CD8-positive, alpha-beta memory T cell (primary cell): ENCODE data around the gene NOX4. TPM values are rescaled to one million over a fixed set of nuclear protein-coding genes. Genes with fewer than 3 reads are reported as not detected.

Experiments used
- CTCF ChIA-PET: fragments of 350-600 bp; sonication (Branson Sonifier 250); formaldehyde crosslinking; loops from one replicate; lab custom pipeline; 2021; ENCODE audit warnings: antibody characterized with exemption; lab: Charles Lee
- POLR2A ChIA-PET: fragments of 350-600 bp; sonication (Branson Sonifier 250); formaldehyde crosslinking; loops from one replicate; lab custom pipeline; 2021; ENCODE audit warnings: antibody characterized with exemption; lab: Charles Lee
- DNase-seq, 5 donors: peaks; one replicate each; pipeline versions ENCODE4 v3.0.0 to v3.0.0-alpha.2; 2020 to 2022; ENCODE audit warnings: mixed read lengths in 1 of 5
- H3K27ac ChIP-seq: one replicate; pipeline ENCODE4 v1.7.0; 2013; ENCODE audit warnings: low read depth, mild to moderate bottlenecking, low read length, moderate library complexity
- H3K27me3 ChIP-seq: 2 replicates; pipeline ENCODE4 v1.7.0; 2013; ENCODE audit warnings: low read length, mild to moderate bottlenecking; ENCODE audit not compliant: insufficient read depth, poor library complexity, severe bottlenecking
- H3K36me3 ChIP-seq: 2 replicates; pipeline ENCODE4 v1.7.0; 2013; ENCODE audit warnings: mild to moderate bottlenecking, low read length, moderate library complexity; ENCODE audit not compliant: insufficient read depth
- H3K4me1 ChIP-seq: 2 replicates; pipeline ENCODE4 v1.7.0; 2013; ENCODE audit warnings: mild to moderate bottlenecking, low read length, moderate library complexity; ENCODE audit not compliant: insufficient read depth
- H3K4me3 ChIP-seq: 2 replicates; pipeline ENCODE4 v1.7.0; 2013; ENCODE audit warnings: mild to moderate bottlenecking, low read length
- H3K9me3 ChIP-seq: 2 replicates; pipeline ENCODE4 v1.7.0; 2013; ENCODE audit warnings: mild to moderate bottlenecking, low read length
- H3K27ac Mint-ChIP-seq, 8 donors: one replicate each; pipeline ENCODE4 v1.8.0; 2020 to 2021; ENCODE audit warnings: mixed read lengths in 8 of 8, mild to moderate bottlenecking in 6 of 8, inconsistent platforms in 3 of 8, moderate library complexity in 3 of 8
- H3K27me3 Mint-ChIP-seq, 2 donors: one replicate each; pipeline ENCODE4 v1.8.0; 2020 to 2021; ENCODE audit warnings: mixed read lengths in 2 of 2, mild to moderate bottlenecking in 1 of 2, moderate library complexity in 1 of 2
- H3K36me3 Mint-ChIP-seq, 3 donors: one replicate each; pipeline ENCODE4 v1.8.0; 2020 to 2021; ENCODE audit warnings: mixed read lengths in 3 of 3, inconsistent platforms in 1 of 3, mild to moderate bottlenecking in 1 of 3
- H3K4me1 Mint-ChIP-seq, 3 donors: one replicate each; pipeline ENCODE4 v1.8.0; 2020 to 2021; ENCODE audit warnings: mixed read lengths in 3 of 3, inconsistent platforms in 1 of 3, mild to moderate bottlenecking in 1 of 3
- H3K4me3 Mint-ChIP-seq, 7 donors: one replicate each; pipeline ENCODE4 v1.8.0; 2020 to 2021; ENCODE audit warnings: mixed read lengths in 7 of 7, mild to moderate bottlenecking in 6 of 7, moderate library complexity in 4 of 7, inconsistent platforms in 2 of 7
- H3K9me3 Mint-ChIP-seq, 5 donors: one replicate each; pipeline ENCODE4 v1.8.0; 2020 to 2022; ENCODE audit warnings: mixed read lengths in 5 of 5, mild to moderate bottlenecking in 3 of 5, moderate library complexity in 2 of 5, inconsistent platforms in 1 of 5
- polyA plus RNA-seq: library from polyadenylated mRNA; unstranded; fragments of 300-500 nt; fragmentation: Illumina TruSeq; gene quantifications from one replicate; pipeline ENCODE4 v1.2.3, GENCODE V29; 2021
- total RNA-seq, 2 experiments: library from RNA; stranded (reverse); gene quantifications; one replicate each; pipeline ENCODE4 v1.2.3, GENCODE V29; 2021

NOX4 gene
- total and polyA plus RNA-seq, 3 experiments from 2014 or later = not detected

DNA sequence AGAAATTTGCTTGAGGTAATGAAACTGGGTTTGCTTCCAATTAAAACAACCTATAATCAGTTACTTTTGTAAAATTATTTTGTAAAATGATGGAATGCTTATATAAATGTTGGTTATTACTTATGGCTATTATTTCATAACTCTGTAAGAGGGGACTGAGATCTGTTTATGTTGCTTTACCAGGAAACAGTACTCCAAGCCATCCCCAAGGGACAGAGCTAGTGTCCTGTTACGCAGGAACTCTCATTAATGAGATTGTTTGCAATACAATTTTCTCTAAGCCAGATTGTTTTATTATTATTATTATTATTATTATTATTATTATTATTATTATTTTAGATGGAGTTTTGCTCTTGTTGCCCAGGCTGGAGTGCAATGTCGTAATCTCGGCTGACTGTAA, 2.3 kb upstream of the NOX4 start:
- Histone ChIP-seq H3K4me3 (no peak overlapping the region), H3K9me3 (no peaks in the 10 kb centered on the region), H3K27ac (no peak overlapping the region), H3K36me3 (no peaks in the 10 kb centered on the region), H3K27me3 (no peaks in the 10 kb centered on the region), H3K4me1 (no peaks in the 10 kb centered on the region)
- Mint-ChIP-seq H3K4me1 (no peaks in the 10 kb centered on the region), H3K27ac (no peak overlapping the region), H3K36me3 (no peaks in the 10 kb centered on the region), H3K4me3 (no peak overlapping the region), H3K9me3 (peaks cover 3 to 23% (median 7%) of the 10 kb centered on the region in 5 donors), H3K27me3 (peaks cover 0 to 9% of the 10 kb centered on the region in 2 donors)
- ChIA-PET CTCF (no interaction called here), POLR2A (no interaction called here)
- DNase-seq = no peak

DNA sequence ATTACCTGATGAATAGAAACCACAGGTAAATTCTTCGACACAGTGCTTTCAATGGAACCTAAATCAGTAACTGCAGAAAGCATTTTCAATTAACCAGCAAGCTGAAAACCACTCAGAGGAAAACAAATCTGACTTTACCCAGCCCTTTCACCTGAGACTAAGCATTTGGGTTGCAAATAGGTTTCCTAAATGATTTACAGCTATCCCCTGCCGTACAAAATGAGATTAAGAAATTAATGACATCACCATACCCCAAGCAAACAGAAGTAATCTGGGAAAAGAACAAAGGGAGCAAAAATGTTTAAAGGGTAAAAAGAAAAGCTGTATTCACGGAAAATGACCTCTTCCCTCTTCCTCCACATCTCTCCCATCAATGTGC, 584 bp downstream of the NOX4 start:
- no peaks in the 10 kb centered on the region for H3K4me1 Mint-ChIP-seq
- Histone ChIP-seq H3K36me3 (no peaks in the 10 kb centered on the region), H3K27me3 (no peaks in the 10 kb centered on the region), H3K9me3 (no peaks in the 10 kb centered on the region), H3K4me3 (no peak overlapping the region), H3K4me1 (no peaks in the 10 kb centered on the region), H3K27ac (no peak overlapping the region)
- POLR2A ChIA-PET = no interaction called here
- H3K27me3 Mint-ChIP-seq = peaks cover 0 to 9% of the 10 kb centered on the region in 2 donors
- CTCF ChIA-PET = no interaction called here
- no peaks in the 10 kb centered on the region for H3K36me3 Mint-ChIP-seq
- no peak overlapping the region for H3K27ac Mint-ChIP-seq
- no peak overlapping the region for H3K4me3 Mint-ChIP-seq
- H3K9me3 Mint-ChIP-seq = peaks cover 4 to 21% (median 7%) of the 10 kb centered on the region in 5 donors
- no peak for DNase-seq

DNA sequence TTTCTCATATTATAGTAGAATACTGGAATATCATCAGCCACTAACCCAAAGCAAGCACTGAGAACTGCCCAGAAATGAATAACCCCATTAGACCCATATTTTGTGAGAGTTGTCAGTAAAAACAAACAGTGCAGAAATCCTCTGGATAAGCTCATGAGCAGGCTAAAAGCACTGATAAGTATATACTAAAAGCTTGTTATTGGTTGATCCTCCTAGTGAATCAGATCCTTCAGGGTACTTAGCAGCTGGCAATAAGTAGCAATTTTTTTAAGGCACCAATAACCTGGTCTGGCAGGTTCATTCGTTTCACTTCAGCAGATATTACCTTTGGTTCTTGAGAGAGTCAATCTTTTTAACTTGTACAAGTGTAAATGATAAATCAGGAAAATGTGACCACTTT, 1.2 kb downstream of the NOX4 start:
- Histone ChIP-seq H3K9me3 (no peaks in the 10 kb centered on the region), H3K4me3 (no peak overlapping the region), H3K4me1 (no peaks in the 10 kb centered on the region), H3K36me3 (no peaks in the 10 kb centered on the region), H3K27ac (no peak overlapping the region), H3K27me3 (no peaks in the 10 kb centered on the region)
- Mint-ChIP-seq H3K27me3 (peaks cover 0 to 9% of the 10 kb centered on the region in 2 donors), H3K9me3 (peaks cover 4 to 22% (median 7%) of the 10 kb centered on the region in 5 donors), H3K4me3 (no peak overlapping the region), H3K36me3 (no peaks in the 10 kb centered on the region), H3K4me1 (no peaks in the 10 kb centered on the region), H3K27ac (no peak overlapping the region)
- CTCF ChIA-PET = no interaction called here
- DNase-seq = no peak
- POLR2A ChIA-PET = no interaction called here

DNA sequence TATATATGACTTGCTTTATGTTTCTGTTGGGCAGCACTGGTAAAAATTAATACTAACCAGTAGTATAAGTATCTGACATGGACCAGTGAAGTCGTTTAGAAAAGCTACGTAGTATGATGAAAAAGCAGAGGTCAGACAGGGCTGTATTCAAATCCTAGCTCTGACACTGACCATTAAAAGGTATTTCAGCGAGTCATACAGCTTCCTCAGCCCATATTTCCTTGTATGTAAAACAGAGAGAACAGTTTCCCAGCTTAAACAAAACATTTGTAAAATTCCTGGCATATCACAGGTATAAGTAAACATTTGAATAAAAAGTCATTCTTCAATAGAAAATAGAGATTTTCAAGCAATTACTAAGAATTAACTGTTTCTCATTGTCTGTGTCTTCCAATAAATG, 4.2 kb downstream of the NOX4 start:
- no peaks in the 10 kb centered on the region for H3K4me1 Mint-ChIP-seq
- no peak overlapping the region for H3K27ac Mint-ChIP-seq
- Histone ChIP-seq H3K4me3 (no peak overlapping the region), H3K27me3 (no peaks in the 10 kb centered on the region), H3K27ac (no peak overlapping the region), H3K36me3 (no peaks in the 10 kb centered on the region), H3K4me1 (no peaks in the 10 kb centered on the region), H3K9me3 (no peaks in the 10 kb centered on the region)
- H3K4me3 Mint-ChIP-seq = no peak overlapping the region
- no peak for DNase-seq
- no peaks in the 10 kb centered on the region for H3K36me3 Mint-ChIP-seq
- peaks cover 0 to 9% of the 10 kb centered on the region in 2 donors for H3K27me3 Mint-ChIP-seq
- CTCF ChIA-PET = no interaction called here
- peaks cover 0 to 9% (median 8%) of the 10 kb centered on the region in 5 donors for H3K9me3 Mint-ChIP-seq
- POLR2A ChIA-PET = no interaction called here

DNA sequence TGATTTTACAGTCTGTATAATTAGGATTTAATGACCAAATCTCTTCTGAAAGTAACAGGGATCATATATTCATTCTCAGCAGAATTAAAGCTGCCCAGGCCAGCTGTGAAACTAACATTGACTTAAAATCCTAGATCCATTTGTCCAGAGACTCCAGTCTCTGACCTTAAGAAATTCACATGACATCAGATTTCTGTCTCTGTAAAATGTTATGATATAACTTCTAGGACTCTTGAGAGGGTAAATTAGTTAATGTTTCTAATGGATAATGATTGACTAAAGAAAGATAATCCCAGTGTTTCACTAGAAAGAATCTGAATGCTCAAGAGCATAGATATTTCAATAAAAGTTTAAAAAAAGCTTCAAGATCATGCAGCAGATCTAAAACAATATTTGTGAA, 6.3 kb downstream of the NOX4 start:
- DNase-seq = no peak
- H3K36me3 ChIP-seq = no peaks in the 10 kb centered on the region
- POLR2A ChIA-PET = no interaction called here
- CTCF ChIA-PET = no interaction called here
- H3K36me3 Mint-ChIP-seq = no peaks in the 10 kb centered on the region
- no peaks in the 10 kb centered on the region for H3K27me3 ChIP-seq
- H3K27ac ChIP-seq = no peak overlapping the region
- H3K9me3 Mint-ChIP-seq = peaks cover 0 to 12% (median 3%) of the 10 kb centered on the region in 5 donors
- H3K4me3 ChIP-seq = no peak overlapping the region
- H3K4me3 Mint-ChIP-seq = no peak overlapping the region
- H3K27ac Mint-ChIP-seq = no peak overlapping the region
- no peaks in the 10 kb centered on the region for H3K9me3 ChIP-seq
- H3K27me3 Mint-ChIP-seq = no peaks in the 10 kb centered on the region
- no peaks in the 10 kb centered on the region for H3K4me1 ChIP-seq
- no peaks in the 10 kb centered on the region for H3K4me1 Mint-ChIP-seq

DNA sequence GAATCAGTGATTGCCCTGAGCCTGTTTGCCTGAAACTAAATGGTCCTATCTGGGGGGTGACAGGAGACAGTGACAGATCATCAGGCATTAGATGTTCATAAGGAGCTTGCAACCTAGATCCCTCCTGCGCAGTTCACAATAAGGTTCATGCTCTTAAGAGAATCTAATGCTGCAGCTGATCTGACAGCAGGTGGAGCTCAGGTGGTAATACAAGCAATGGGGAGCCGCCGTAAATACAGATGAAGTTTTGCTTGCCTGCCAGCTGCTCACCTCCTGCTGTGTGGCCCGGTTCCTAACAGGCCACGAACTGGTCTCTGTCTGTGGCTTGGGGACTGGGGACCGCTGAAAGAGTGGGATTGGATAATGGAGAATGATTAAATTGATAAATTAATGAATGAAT, 14.0 kb downstream of the NOX4 start:
- H3K4me1 ChIP-seq = no peaks in the 10 kb centered on the region
- no peak overlapping the region for H3K27ac ChIP-seq
- Mint-ChIP-seq H3K27ac (no peak overlapping the region), H3K36me3 (no peaks in the 10 kb centered on the region), H3K9me3 (peaks cover 0 to 15% (median 5%) of the 10 kb centered on the region in 5 donors), H3K4me1 (no peaks in the 10 kb centered on the region), H3K4me3 (no peak overlapping the region), H3K27me3 (no peaks in the 10 kb centered on the region)
- no peaks in the 10 kb centered on the region for H3K9me3 ChIP-seq
- no peak overlapping the region for H3K4me3 ChIP-seq
- DNase-seq = no peak
- POLR2A ChIA-PET = no interaction called here
- no peaks in the 10 kb centered on the region for H3K36me3 ChIP-seq
- no peaks in the 10 kb centered on the region for H3K27me3 ChIP-seq
- CTCF ChIA-PET = no interaction called here

DNA sequence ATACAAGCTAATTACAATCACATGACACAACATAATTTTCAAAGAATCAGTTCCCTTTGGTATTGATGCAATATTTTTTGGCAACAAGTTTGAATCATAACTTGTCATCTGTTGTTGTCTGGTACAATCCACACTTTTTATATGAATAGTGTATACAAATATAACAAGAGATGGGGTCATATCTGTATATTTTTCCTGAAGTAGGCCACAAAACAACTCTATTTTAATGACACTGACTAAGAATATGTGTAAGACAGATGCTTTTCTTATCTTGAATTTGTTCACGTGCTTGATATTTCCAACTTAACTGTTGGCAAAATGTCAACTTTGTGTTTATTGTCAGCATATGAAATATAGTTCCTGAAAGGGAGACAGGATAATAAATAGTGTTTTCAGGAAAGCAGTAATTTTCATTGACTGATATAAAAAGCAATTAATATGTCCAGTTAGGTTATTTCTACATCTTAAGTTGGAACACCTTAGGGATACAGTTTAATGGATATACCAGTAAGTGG, 27.9 kb downstream of the NOX4 start:
- H3K36me3 ChIP-seq = no peaks in the 10 kb centered on the region

DNA sequence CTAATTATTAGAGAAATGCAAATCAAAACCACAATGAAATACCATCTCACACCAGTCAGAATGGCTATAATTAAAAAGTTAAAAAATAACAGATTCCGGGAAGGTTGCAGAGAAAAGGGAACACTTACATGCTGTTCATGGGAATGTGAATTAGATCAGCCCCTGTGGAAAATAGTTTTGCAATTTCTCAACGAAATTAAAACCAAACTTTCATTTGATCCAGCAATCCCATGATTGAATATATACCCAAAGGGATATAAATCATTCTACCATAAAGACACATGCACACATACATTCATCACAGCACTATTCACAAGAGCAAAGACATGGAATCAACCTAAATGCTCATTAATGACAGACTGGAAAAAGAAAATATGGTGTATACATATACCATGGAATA, 32.5 kb downstream of the NOX4 start:
- ChIA-PET CTCF (no interaction called here), POLR2A (no interaction called here)
- H3K4me1 ChIP-seq = no peaks in the 10 kb centered on the region
- DNase-seq = no peak
- no peak overlapping the region for H3K27ac Mint-ChIP-seq
- no peaks in the 10 kb centered on the region for H3K36me3 ChIP-seq
- no peak overlapping the region for H3K4me3 Mint-ChIP-seq
- H3K27me3 Mint-ChIP-seq = no peaks in the 10 kb centered on the region
- H3K9me3 ChIP-seq = no peaks in the 10 kb centered on the region
- H3K4me1 Mint-ChIP-seq = no peaks in the 10 kb centered on the region
- H3K27me3 ChIP-seq = no peaks in the 10 kb centered on the region
- H3K9me3 Mint-ChIP-seq = peaks cover 0 to 15% (median 6%) of the 10 kb centered on the region in 5 donors
- H3K27ac ChIP-seq = no peak overlapping the region
- H3K36me3 Mint-ChIP-seq = no peaks in the 10 kb centered on the region
- H3K4me3 ChIP-seq = no peak overlapping the region

More for the DNA sequence above, 27.9 kb downstream of the NOX4 start:
- Mint-ChIP-seq H3K4me1 (no peaks in the 10 kb centered on the region), H3K27ac (no peak overlapping the region), H3K36me3 (no peaks in the 10 kb centered on the region), H3K27me3 (no peaks in the 10 kb centered on the region), H3K4me3 (no peak overlapping the region), H3K9me3 (peaks cover 2 to 15% (median 4%) of the 10 kb centered on the region in 5 donors)
- H3K27ac ChIP-seq = no peak overlapping the region
- no peak for DNase-seq
- no peaks in the 10 kb centered on the region for H3K4me1 ChIP-seq
- POLR2A ChIA-PET = no interaction called here
- no peaks in the 10 kb centered on the region for H3K9me3 ChIP-seq
- CTCF ChIA-PET = no interaction called here
- no peaks in the 10 kb centered on the region for H3K27me3 ChIP-seq
- H3K4me3 ChIP-seq = no peak overlapping the region

DNA sequence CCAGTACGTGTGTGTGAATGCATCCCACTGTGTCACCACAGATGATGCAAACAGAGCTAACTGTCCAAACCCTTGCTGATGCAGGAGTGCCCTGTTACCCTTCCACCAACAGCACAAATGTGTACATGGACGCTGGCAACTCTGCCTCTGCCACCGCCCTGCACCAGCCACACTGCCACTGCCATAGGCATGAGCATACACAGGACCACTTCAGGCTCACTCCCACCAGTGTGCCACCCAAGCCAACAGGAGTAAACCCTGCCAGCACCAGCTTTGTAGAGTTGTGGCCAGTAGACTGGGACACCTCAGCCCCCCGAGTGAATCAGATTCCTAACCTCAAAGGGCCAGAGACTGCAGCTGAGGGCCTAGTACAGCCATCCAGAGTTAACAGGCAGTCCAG, 34.0 kb downstream of the NOX4 start:
- H3K36me3 ChIP-seq = no peaks in the 10 kb centered on the region
- no peaks in the 10 kb centered on the region for H3K27me3 ChIP-seq
- Mint-ChIP-seq H3K36me3 (no peaks in the 10 kb centered on the region), H3K9me3 (peaks cover 0 to 15% (median 6%) of the 10 kb centered on the region in 5 donors), H3K27ac (no peak overlapping the region), H3K4me3 (no peak overlapping the region), H3K4me1 (no peaks in the 10 kb centered on the region), H3K27me3 (no peaks in the 10 kb centered on the region)
- CTCF ChIA-PET = no interaction called here
- DNase-seq = no peak
- POLR2A ChIA-PET = no interaction called here
- no peaks in the 10 kb centered on the region for H3K9me3 ChIP-seq
- H3K27ac ChIP-seq = no peak overlapping the region
- no peak overlapping the region for H3K4me3 ChIP-seq
- no peaks in the 10 kb centered on the region for H3K4me1 ChIP-seq
